T-helper 1 cell treated with Interleukin-12 subunit alpha and Interleukin-12 subunit beta and Interleukin-4 antibody, amounts not matched to agents 30 ng/mL and 1 ng/mL, for 36 hours (primary cell): ENCODE results near the gene JAKMIP2. TPM values are rescaled to one million over a fixed set of nuclear protein-coding genes. Genes with fewer than 3 reads are reported as not detected.
"Not testable (repeated sequence)": the region's sequence is repeated elsewhere in the genome, so short reads cannot be mapped to it uniquely, and the experiment has no call there.

Experiments
- intact Hi-C: fragments of 100-400 bp; cut with micrococcal nuclease; formaldehyde crosslinking; loops from one replicate; pipeline ENCODE4 v1.15.1; 2024
- total RNA-seq: library from RNA; stranded (reverse); gene quantifications from 2 replicates; pipeline ENCODE4 v1.2.3, GENCODE V29; 2022

Gene JAKMIP2
- total RNA-seq, 1 donor from 2014 or later: 5.5 TPM

DNA sequence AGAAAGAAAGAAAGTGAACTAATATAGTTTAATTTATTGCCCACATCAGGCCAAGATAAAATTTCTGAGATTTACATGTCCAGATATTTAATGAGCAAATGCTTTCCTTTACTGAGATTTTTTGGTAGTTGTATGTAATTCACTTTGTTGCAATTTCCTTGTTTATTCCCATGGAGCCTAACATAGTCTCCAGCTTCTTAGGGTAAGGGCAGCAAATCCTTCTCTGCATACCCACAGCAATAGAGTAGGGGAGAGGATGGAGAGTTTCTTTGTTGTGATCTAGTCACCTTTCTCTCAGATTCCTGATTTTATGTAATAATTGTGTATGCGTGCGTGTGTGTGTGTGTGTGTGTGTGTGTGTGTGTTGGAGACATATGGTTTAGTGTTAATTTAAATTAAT, 221.1 kb downstream of the JAKMIP2 start:
- intact Hi-C loops: no loop called here

DNA sequence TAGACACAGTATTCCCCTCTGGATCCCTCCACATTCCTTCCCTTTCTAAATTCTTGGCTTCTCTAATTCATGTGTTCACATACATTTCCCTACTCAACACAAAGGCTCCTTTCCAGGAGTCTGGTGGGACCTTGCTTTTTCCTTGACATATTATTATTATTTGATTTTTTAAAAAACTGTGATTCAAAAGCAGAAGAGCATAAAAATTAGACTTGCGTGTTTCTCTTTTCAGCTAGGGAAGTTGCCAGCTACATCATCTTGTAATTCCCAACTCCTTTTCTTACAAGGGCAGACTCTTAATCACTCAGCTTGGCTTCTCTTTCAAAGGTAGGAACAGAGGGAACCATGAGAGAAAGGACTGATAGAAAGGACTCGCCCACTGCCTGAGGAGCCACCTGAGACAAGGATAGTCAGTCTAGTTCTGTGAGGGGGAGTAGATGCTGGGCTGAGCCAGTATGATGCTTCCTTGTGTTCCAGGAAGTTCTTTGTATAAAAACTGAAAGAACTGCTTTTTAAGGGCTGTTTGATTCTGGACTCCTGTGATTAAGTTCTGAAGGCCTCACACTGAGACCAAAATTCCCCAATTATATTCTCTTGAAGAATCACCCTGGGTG, 221.7 kb downstream of the JAKMIP2 start:
- intact Hi-C loops: no loop called here

DNA sequence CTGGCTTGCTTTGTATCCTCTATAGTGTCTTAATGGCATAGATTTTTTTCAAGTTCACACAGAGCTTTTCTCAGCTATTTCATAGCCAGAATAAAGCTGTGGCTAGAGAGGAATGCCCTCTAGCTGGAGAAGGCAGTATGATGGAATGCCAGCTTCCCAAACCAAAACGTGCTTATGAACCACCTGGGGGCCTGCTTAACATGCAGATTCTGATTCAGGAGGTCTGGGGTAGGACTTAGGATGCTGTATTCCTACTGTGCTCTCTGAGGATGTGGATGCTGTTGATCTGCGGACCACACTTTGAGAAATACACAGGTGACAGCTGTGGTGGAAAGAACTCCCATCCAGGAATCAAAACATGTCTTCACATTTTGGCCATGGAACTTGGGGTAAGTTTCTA, 222.8 kb downstream of the JAKMIP2 start:
- intact Hi-C loops: no loop called here

DNA sequence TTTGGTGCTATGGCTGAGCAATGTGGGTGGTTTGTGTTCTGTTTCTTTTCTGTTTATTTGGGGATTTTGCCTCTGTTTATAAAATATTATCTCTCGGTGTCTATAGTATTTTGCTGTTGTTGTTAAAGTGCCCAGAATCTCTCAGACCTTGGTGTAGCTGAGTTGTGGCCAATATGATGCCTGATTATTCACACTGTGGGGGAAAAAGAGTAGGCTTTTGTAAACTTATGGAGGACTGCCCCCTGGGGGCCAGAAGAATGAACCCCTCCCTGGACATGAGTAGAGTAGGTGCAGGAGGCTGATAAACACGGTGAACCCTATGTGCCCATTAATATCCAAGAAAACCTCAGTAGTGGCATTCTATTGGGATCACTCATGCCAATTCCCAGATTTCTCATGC, 223.7 kb downstream of the JAKMIP2 start:
- intact Hi-C loops: no loop called here

DNA sequence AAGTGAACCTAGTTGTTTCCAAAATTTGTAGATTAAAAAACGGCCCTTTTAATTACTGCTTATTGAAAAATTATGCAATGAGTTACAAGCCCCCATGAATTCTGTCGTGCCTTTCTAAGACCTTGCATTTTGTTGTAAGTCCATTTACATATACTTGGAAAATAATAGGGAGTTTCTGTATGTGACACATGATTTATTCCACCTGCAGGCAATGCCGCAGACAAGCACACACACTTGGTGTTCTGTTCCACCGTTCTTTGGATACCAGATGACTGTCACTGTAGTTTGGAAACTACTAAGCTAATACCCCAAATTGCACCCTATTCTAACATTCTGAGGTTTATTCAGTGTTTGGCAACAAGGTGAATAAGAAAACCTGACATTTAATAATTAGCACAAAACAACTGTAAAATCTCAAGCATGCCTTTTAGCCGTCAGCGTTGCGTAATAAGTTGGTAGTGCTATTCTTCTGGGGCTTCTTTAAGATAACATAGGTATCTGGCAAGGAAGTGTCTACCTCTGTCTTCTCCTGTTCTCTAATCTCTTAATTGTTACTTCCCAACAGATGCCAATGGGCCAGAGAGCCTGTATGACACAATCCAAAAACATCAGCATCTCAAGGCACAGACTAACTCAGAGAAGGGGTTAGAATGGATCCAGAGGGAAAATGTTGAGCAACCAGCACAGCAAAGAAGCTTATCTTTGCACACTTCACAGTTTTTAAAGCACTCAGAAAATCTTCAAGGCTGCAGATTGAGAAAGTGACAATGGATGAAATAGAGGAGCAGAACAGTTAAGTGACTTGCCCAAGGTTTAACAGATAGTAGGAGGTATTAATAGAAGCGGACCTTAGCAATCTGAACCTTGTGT, 224.4 kb downstream of the JAKMIP2 start:
- intact Hi-C loops: no loop called here

DNA sequence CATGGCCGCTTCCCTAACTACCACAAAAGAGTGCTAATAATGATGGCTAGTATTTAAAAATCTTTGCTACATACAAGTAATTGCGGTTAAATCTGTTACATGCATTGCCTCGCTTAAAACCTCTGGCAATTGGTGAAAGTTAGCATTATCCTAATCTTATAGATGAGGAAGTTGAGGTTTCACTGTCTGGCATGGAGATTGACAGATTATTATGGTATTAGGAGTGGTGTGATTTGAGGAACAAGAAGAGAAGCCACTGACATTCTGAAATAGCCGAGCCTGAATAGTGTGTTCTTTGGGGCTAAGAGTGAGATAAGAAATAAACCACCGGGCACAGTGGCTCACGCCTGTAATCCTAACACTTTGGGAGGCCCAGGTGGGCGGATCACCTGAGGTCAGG, 227.4 kb downstream of the JAKMIP2 start:
- intact Hi-C loops: no loop called here

DNA sequence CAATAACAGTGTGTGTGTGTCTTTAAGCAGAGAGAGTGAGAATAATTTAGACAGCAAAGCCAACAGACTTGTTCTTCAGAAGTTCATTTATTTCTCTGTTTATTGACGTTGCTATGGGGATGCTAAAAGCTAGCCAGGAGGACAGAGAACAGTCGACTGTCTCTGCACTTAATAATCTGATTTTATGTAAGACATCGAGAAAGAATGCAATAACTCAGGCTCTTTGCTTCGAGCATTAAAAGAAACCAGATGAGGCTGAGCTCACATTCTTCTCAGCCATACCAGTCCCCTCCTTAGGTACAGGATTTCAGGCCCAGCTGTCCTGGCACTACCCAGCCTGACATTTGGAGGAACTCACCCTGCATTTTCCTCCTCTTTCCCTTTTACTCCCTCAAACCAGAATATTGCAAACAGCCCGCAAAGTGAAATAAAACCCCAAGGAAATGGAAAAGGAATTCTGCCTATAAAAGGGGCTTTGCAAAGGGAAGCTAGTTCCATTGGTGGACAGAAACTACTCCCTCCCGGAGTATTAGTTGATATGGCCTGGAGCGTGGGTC, 228.2 kb downstream of the JAKMIP2 start:
- intact Hi-C loops: no loop called here

DNA sequence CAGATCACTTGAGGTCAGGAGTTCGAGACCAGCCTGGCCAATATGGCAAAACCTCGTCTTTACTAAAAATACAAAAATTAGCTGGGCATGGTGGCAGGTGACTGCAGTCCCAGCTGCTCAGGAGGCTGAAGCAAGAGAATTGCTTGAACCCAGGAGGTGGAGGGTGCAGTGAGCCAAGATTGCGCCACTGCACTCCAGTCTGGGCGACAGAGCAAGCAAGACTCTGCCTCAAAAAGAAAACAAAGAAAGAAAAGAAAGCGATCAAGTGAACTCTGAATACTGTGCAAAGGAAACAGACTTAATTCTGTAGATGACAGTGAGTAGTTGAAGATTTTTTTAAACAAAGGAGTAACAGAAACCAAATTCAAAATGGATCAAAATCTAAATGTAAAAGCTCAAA, 228.7 kb downstream of the JAKMIP2 start:
- intact Hi-C loops: not testable (repeated sequence)

DNA sequence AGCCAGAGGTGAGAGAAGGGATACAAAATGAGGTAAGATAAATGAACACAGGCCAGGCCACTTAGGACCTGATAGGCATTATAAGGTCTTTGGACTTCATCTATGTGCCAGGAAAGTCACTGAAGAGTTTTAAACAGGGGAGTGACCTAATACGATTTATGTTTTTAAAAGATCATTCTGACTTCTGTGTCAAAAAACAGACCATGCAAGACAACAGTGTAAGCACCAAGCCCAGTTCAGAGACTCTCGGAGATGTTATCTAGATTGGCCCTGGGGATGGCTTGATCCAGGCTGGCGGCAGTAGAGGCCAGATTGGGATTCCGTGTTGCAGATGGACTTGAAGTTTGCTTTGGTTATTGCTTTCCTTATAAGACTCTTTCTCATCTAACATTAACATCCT, 229.6 kb downstream of the JAKMIP2 start:
- intact Hi-C loops: no loop called here

DNA sequence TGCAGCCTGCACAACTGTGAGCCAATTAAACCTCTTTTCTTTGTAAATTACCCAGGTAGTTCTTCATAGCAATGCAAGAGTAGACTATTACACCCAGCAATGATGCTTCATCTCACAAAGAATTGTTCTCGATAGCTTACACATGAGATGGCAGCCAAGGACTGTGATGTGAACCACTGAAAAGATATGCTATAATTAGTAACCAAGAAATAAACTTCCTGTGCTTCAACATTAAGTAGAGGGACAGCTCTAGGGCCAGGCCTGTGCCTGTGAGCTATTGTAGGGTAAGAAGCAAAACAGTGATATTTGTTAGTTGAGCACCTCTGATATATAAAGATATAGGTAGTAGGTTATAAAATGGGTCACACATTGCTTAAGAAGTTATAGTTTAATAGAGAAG, 230.9 kb downstream of the JAKMIP2 start:
- intact Hi-C loops: no loop called here

DNA sequence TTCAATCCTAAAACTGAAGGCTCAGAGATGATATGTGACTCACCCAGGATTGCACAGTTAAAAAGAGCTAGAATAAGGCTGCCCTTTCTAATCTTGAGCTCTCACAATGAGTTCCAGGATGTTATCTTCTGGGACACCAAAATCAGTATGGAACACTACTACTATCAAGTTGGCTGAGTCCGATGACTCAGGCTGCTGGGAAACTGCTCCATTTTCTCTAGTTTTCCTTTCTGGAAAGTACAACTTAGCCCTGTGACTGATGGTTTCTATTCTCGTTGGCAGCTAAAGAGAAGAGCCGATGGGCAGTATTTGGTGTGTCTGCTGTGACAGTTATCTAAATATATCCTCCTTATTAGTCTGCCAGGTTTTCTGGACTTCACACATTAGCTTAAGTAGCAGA, 234.8 kb downstream of the JAKMIP2 start:
- intact Hi-C loops: no loop called here

DNA sequence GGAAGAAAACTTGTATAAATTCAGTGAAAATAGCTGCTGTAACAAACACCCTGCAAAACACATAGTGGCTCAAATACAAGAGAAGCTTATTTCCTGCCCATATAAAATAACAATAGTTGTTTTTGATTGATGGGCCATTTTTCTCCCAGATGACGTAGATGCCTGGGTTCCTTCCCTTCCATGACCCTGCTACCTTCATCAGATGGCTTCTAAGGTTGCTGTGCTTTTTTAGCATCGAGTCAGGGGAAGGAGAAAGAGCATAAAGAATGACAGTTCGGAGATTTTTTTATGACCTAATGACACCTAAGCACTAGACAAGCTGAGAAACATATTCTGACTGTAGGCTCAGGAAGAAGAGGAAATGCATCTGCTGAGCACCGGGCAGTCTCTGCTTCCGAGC, 238.0 kb downstream of the JAKMIP2 start:
- intact Hi-C loops: no loop called here

DNA sequence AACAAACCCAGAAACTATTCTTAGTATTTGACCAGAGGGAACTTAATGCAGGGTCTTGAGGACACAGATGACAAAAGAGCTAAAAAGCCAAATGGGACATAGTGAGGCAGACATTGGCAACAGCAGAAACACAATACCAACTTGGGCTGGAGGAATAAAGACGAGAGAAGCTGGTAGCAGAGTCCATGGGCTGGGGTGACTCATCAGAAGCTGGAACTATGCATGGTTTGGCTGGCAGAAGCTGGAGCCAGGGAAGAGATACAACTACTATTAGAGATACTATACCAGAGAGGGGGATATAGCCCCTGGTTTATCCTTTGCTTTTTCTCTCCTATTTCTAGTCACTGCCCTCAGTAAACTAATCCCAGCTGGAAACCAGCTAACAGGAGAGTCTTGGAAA, 243.5 kb downstream of the JAKMIP2 start:
- intact Hi-C loops: no loop called here

DNA sequence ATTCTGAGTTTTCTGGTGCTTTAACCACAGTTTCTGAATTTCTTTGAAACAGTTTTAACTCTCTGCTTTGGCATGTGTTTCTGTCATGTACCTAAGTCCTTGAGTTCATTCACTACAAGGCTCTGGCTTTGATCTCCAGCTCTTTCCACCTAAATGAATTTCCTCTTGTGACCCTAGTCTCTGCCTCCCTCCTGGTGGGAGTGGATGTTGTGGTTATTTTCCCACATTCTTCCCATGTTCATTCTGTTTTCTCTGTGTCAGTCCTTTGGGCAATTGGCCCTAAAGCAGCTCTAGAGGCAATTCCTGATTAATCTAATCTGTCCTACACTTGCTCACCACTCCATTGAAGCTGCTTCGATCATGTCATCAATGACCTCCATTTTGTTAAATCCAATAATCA, 244.3 kb downstream of the JAKMIP2 start:
- intact Hi-C loops: no loop called here

Other genes with a start within 250 kb of the JAKMIP2 start
- gene SPINK1, start 48.9 kb upstream of the JAKMIP2 start, total RNA-seq: not detected in 2 replicates
- gene SCGB3A2, start 96.0 kb upstream of the JAKMIP2 start, total RNA-seq: not detected in 2 replicates
- not detected in 2 replicates for gene C5orf46, start 123.8 kb upstream of the JAKMIP2 start, total RNA-seq